CD14-positive monocyte (primary cell): ENCODE results near the gene MTHFSD. TPM values are rescaled to one million over a fixed set of nuclear protein-coding genes. Genes with fewer than 3 reads are reported as not detected.

Experiments
- DNase-seq, 3 donors: peaks; one replicate each; pipeline ENCODE4 v3.0.0-alpha.2; 2011 to 2022
- H2AFZ ChIP-seq: 2 replicates; pipeline ENCODE4 v1.6.0; 2012; ENCODE audit warnings: mild to moderate bottlenecking, low read depth, low read length, inconsistent platforms; ENCODE audit not compliant: insufficient read depth, poor library complexity, severe bottlenecking
- H3K27ac ChIP-seq, 2 donors: 1 replicate in 1 of 2; 2 replicates in 1 of 2; pipeline ENCODE4 v1.5.1; 2012 to 2013; ENCODE audit warnings: low read length in 2 of 2, control low read depth in 1 of 2, inconsistent platforms in 1 of 2, low read depth in 1 of 2, mild to moderate bottlenecking in 1 of 2
- H3K27me3 ChIP-seq, 2 donors: one replicate each; pipeline versions ENCODE4 v1.6.0 to v1.6.1; 2011 to 2013; ENCODE audit warnings: low read length in 2 of 2; ENCODE audit not compliant: control insufficient read depth in 2 of 2, insufficient read depth in 2 of 2
- H3K36me3 ChIP-seq, 2 donors: replicated peaks in 1 of 2; 1 replicate in 1 of 2; 2 replicates in 1 of 2; pipeline versions ENCODE4 v1.5.1 to v1.6.1; 2012 to 2013; ENCODE audit warnings: low read length in 2 of 2, control low read depth in 1 of 2, inconsistent platforms in 1 of 2, mild to moderate bottlenecking in 1 of 2; ENCODE audit not compliant: insufficient read depth in 2 of 2, control insufficient read depth in 1 of 2
- H3K4me1 ChIP-seq, 2 donors: 1 replicate in 1 of 2; 2 replicates in 1 of 2; pipeline versions ENCODE4 v1.5.1 to v1.6.1; 2012 to 2013; ENCODE audit warnings: low read length in 2 of 2, control low read depth in 1 of 2, inconsistent platforms in 1 of 2, mild to moderate bottlenecking in 1 of 2, moderate library complexity in 1 of 2; ENCODE audit not compliant: insufficient read depth in 2 of 2, control insufficient read depth in 1 of 2
- H3K4me2 ChIP-seq: replicated peaks from 2 replicates; pipeline ENCODE3; 2012; ENCODE audit warnings: low read length, moderate library complexity, mild to moderate bottlenecking; ENCODE audit not compliant: poor library complexity, severe bottlenecking; ENCODE audit errors: extremely low read depth
- H3K4me3 ChIP-seq, 3 experiments: fragments of 200-600 bp in 1 of 3; sonication (generic) in 1 of 3; replicated peaks in 1 of 3; 1 replicate in 2 of 3; 2 replicates in 1 of 3; pipeline ENCODE4 v1.5.1; 2011 to 2013; ENCODE audit warnings: low read length in 3 of 3, mild to moderate bottlenecking in 3 of 3, control low read depth in 2 of 3, low read depth in 2 of 3, inconsistent platforms in 1 of 3, moderate library complexity in 1 of 3
- H3K79me2 ChIP-seq: 2 replicates; pipeline ENCODE4 v1.6.0; 2012; ENCODE audit warnings: mild to moderate bottlenecking, control low read depth, inconsistent platforms, low read length, moderate library complexity; ENCODE audit not compliant: insufficient read depth
- H3K9ac ChIP-seq: 2 replicates; pipeline ENCODE4 v1.6.0; 2017; ENCODE audit warnings: low read length, mild to moderate bottlenecking; ENCODE audit not compliant: insufficient read depth, poor library complexity, severe bottlenecking
- H3K9me3 ChIP-seq, 2 donors: replicated peaks in 1 of 2; 1 replicate in 1 of 2; 2 replicates in 1 of 2; pipeline versions ENCODE4 v1.5.1 to v1.6.1; 2012 to 2013; ENCODE audit warnings: low read length in 2 of 2, control low read depth in 1 of 2; ENCODE audit not compliant: control insufficient read depth in 1 of 2, insufficient read depth in 1 of 2
- H4K20me1 ChIP-seq: 2 replicates; pipeline ENCODE4 v1.6.0; 2012; ENCODE audit warnings: mild to moderate bottlenecking, low read length, control low read depth, moderate library complexity; ENCODE audit not compliant: insufficient read depth
- H3K27ac Mint-ChIP-seq, 7 donors: one replicate each; pipeline ENCODE4 v1.8.0; 2020; ENCODE audit warnings: mild to moderate bottlenecking in 7 of 7, mixed read lengths in 7 of 7, moderate library complexity in 6 of 7, inconsistent platforms in 2 of 7
- H3K27me3 Mint-ChIP-seq, 3 donors: one replicate each; pipeline ENCODE4 v1.8.0; 2021 to 2022; ENCODE audit warnings: low read depth in 3 of 3, mild to moderate bottlenecking in 3 of 3, mixed read lengths in 3 of 3, moderate library complexity in 3 of 3, inconsistent platforms in 1 of 3
- H3K36me3 Mint-ChIP-seq, 2 donors: one replicate each; pipeline ENCODE4 v1.8.0; 2020; ENCODE audit warnings: mixed read lengths in 2 of 2, inconsistent platforms in 1 of 2, mild to moderate bottlenecking in 1 of 2
- H3K4me1 Mint-ChIP-seq: one replicate; pipeline ENCODE4 v1.8.0; 2020; ENCODE audit warnings: mild to moderate bottlenecking, mixed read lengths
- H3K4me3 Mint-ChIP-seq, 2 donors: one replicate each; pipeline ENCODE4 v1.8.0; 2020; ENCODE audit warnings: mild to moderate bottlenecking in 2 of 2, mixed read lengths in 2 of 2, moderate library complexity in 1 of 2
- H3K9me3 Mint-ChIP-seq, 7 donors: one replicate each; pipeline ENCODE4 v1.8.0; 2020 to 2022; ENCODE audit warnings: mixed read lengths in 7 of 7, mild to moderate bottlenecking in 6 of 7, moderate library complexity in 6 of 7, inconsistent platforms in 2 of 7
- WGBS: methylation state at CpG from one replicate; pipeline ENCODE4 v1.1.5; 2013; ENCODE audit warnings: missing lambda C conversion rate; ENCODE audit not compliant: insufficient coverage; 5-methylcytosine and 5-hydroxymethylcytosine counted together
- intact Hi-C, 2 donors: fragments of 100-400 bp; cut with micrococcal nuclease; formaldehyde crosslinking; loops; one replicate each; pipeline versions ENCODE4 v1.15.0 to v1.15.1; 2023
- polyA plus RNA-seq, 3 donors: library from polyadenylated mRNA; depleted of rRNA in 1 of 3; unstranded in 2 of 3; stranded (reverse) in 1 of 3; fragments of 300-500 nt in 2 of 3; fragments of >200 nt in 1 of 3; fragmentation: Illumina TruSeq in 2 of 3; gene quantifications; 1 replicate in 2 of 3; 2 replicates in 1 of 3; pipeline ENCODE4 v1.2.3, GENCODE V29; 2012 to 2021
- TF ChIP-seq, protein P1 (sequence below): fragments of 200-600 bp; IDR thresholded peaks from one replicate; pipeline ENCODE4 v1.8.0; 2022; ENCODE audit warnings: antibody characterized with exemption, mild to moderate bottlenecking

Gene MTHFSD
- polyA plus RNA-seq, 3 donors = 7.2 to 14.1 (median 11.7) TPM

DNA sequence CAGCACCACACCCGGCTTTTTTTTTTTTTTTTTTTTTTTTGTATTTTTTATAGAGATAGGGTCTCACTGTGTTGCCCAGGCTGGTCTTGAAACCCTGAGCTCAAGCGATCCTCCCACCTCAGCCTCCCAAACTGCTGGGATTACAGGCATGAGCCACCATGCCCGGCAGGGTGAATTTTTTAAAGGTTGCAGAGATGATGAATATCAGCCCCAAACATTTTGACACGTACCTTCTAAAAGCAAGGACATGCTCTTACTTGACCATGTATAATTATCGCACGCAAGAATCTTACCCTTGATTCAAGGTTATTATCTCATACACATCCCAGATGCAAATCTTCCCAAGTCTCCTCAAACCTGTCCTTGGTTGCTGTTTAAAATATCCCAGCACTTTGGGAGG lies 7.3 kb upstream of the MTHFSD start:
- Mint-ChIP-seq H3K27ac (no peak overlapping the region), H3K27me3 (peaks cover 47 to 62% (median 58%) of the 10 kb centered on the region in 3 donors), H3K9me3 (peaks cover 0 to 8% (median 0%) of the 10 kb centered on the region in 7 donors), H3K36me3 (peaks cover 0 to 3% of the 10 kb centered on the region in 2 donors), H3K4me1 (peaks cover 22% of the 10 kb centered on the region), H3K4me3 (no peak overlapping the region)
- Histone ChIP-seq H3K9ac (no peak overlapping the region), H2AFZ (no peak overlapping the region), H4K20me1 (no peaks in the 10 kb centered on the region), H3K36me3 (no peaks in the 10 kb centered on the region), H3K4me1 (peaks cover 4 to 9% of the 10 kb centered on the region in 2 donors), H3K4me2 (no peak overlapping the region), H3K27me3 (peaks cover 27 to 40% of the 10 kb centered on the region in 2 donors), H3K79me2 (no peaks in the 10 kb centered on the region), H3K27ac (no peak overlapping the region), H3K4me3 (no peak overlapping the region), H3K9me3 (peaks cover 0 to 20% of the 10 kb centered on the region in 2 donors)
- DNase-seq = no peak
- WGBS = 95% methylated on average over 3 of the region's 6 CpGs
- TF ChIP-seq, protein P1, sequence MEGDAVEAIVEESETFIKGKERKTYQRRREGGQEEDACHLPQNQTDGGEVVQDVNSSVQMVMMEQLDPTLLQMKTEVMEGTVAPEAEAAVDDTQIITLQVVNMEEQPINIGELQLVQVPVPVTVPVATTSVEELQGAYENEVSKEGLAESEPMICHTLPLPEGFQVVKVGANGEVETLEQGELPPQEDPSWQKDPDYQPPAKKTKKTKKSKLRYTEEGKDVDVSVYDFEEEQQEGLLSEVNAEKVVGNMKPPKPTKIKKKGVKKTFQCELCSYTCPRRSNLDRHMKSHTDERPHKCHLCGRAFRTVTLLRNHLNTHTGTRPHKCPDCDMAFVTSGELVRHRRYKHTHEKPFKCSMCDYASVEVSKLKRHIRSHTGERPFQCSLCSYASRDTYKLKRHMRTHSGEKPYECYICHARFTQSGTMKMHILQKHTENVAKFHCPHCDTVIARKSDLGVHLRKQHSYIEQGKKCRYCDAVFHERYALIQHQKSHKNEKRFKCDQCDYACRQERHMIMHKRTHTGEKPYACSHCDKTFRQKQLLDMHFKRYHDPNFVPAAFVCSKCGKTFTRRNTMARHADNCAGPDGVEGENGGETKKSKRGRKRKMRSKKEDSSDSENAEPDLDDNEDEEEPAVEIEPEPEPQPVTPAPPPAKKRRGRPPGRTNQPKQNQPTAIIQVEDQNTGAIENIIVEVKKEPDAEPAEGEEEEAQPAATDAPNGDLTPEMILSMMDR = no peak
- intact Hi-C loops = loop anchor here (5.0 kb wide), 3 partner anchors 500 to 715 kb away; no protein-coding TSS in a partner anchor

DNA sequence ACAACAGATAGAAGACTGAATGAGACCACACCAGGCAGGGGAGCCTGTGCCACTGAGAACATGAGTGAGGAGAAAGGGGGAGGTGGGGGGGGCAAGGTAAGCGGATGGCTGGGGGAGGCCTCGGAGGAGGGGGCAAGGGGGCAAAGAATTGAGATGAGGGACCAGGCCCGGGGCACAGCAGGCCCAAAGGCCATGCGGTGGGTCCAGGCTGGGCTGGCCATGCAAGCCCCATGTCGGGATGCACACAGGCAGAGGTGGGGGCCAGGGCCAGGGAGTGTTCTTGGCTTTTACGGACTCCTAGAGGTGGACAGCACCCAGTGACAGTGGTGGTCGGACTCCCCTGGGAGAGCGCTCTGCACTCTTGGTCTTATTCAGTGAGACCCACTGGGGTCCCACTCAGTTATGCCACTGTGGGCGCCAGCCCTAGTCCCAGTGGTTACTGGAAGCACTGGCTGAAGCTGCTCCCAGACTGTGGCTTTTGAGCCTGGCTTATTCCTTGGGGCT lies 4.8 kb upstream of the MTHFSD start:
- H4K20me1 ChIP-seq = no peaks in the 10 kb centered on the region
- H3K4me3 Mint-ChIP-seq = no peak overlapping the region
- H3K9me3 Mint-ChIP-seq = peaks cover 0 to 3% (median 0%) of the 10 kb centered on the region in 7 donors
- no peak overlapping the region for H3K4me2 ChIP-seq
- H3K27me3 ChIP-seq = peaks cover 9 to 20% of the 10 kb centered on the region in 2 donors
- H2AFZ ChIP-seq = no peak overlapping the region
- H3K4me3 ChIP-seq = no peak overlapping the region
- no peak overlapping the region for H3K9ac ChIP-seq
- peaks cover 1% of the 10 kb centered on the region for H3K79me2 ChIP-seq
- no peaks in the 10 kb centered on the region for H3K36me3 ChIP-seq
- WGBS = 88% methylated on average over 9 of the region's 9 CpGs
- TF ChIP-seq, protein P1 = no peak
- peaks cover 10 to 14% of the 10 kb centered on the region in 2 donors for H3K4me1 ChIP-seq
- DNase-seq = no peak
- H3K27me3 Mint-ChIP-seq = peaks cover 30 to 49% (median 48%) of the 10 kb centered on the region in 3 donors
- H3K36me3 Mint-ChIP-seq = peaks cover 0 to 3% of the 10 kb centered on the region in 2 donors
- no peak overlapping the region for H3K27ac ChIP-seq
- H3K4me1 Mint-ChIP-seq = peaks cover 20% of the 10 kb centered on the region
- no peak overlapping the region for H3K27ac Mint-ChIP-seq
- peaks cover 0 to 8% of the 10 kb centered on the region in 2 donors for H3K9me3 ChIP-seq
- intact Hi-C loops = loop anchor here (5.0 kb wide), 4 partner anchors 502 to 757 kb away; partner anchors contain the start of gene C16orf95 (in 1 of the 2)
